Breast epithelium (tissue), 4 donors: ENCODE measurements around the gene H1-8. TPM values are rescaled to one million over a fixed set of nuclear protein-coding genes. Genes with fewer than 3 reads are reported as not detected.

ENCODE experiments used
- DNase-seq, 2 donors: peaks; one replicate each; pipeline ENCODE4 v3.0.0-alpha.2; 2019; ENCODE audit warnings: low spot score in 2 of 2
- H3K27ac ChIP-seq, 2 donors: fragments of 200-600 bp; sonication (generic) in 1 of 2; one replicate each; pipeline ENCODE4 v1.5.1; 2016 to 2019; ENCODE audit warnings: mild to moderate bottlenecking in 1 of 2
- H3K27me3 ChIP-seq, 2 donors: fragments of 200-600 bp; sonication (generic) in 1 of 2; one replicate each; pipeline versions ENCODE4 v1.5.1 to v1.6.0; 2017 to 2019; ENCODE audit warnings: control low read depth in 1 of 2, mild to moderate bottlenecking in 1 of 2
- H3K36me3 ChIP-seq: fragments of 200-600 bp; one replicate; pipeline ENCODE4 v1.5.1; 2019
- H3K4me1 ChIP-seq, 2 donors: fragments of 200-600 bp; sonication (generic); one replicate each; pipeline ENCODE4 v1.5.1; 2016 to 2019; ENCODE audit warnings: control low read depth in 1 of 2
- H3K4me3 ChIP-seq, 3 donors: fragments of 200-600 bp; sonication (generic); 1 replicate in 2 of 3; 2 replicates in 1 of 3; pipeline ENCODE4 v1.5.1; 2016 to 2019; ENCODE audit warnings: mild to moderate bottlenecking in 3 of 3, moderate library complexity in 2 of 3
- H3K9me3 ChIP-seq, 2 donors: fragments of 200-600 bp; sonication (generic) in 1 of 2; one replicate each; pipeline ENCODE4 v1.5.1; 2016 to 2019; ENCODE audit warnings: control low read depth in 1 of 2
- POLR2A ChIP-seq: fragments of 450-650 bp; IDR thresholded peaks from one replicate; pipeline ENCODE4 v1.6.1; 2016; ENCODE audit warnings: antibody characterized with exemption, mild to moderate bottlenecking, moderate library complexity
- POLR2AphosphoS5 ChIP-seq, 3 donors: sonication (generic); formaldehyde crosslinking; IDR thresholded peaks; one replicate each; pipeline ENCODE4 v1.6.1; 2017; ENCODE audit warnings: antibody characterized with exemption in 3 of 3
- intact Hi-C: fragments of 100-400 bp; cut with DNase I; formaldehyde crosslinking; loops from one replicate; pipeline ENCODE4 v1.15.1; 2023; ENCODE audit warnings: low total_unique reads
- total RNA-seq, 3 donors: library from RNA; depleted of rRNA; stranded (reverse); fragments of >200 nt; gene quantifications; one replicate each; pipeline ENCODE4 v1.1.0, GENCODE V29; 2016
- TF ChIP-seq, protein P1 (sequence below), 3 donors: fragments of 450-650 bp; IDR thresholded peaks; one replicate each; pipeline ENCODE4 v1.5.1; 2016 to 2017; ENCODE audit warnings: antibody characterized with exemption in 3 of 3, mild to moderate bottlenecking in 3 of 3, moderate library complexity in 3 of 3

Gene H1-8
- total RNA-seq, 3 donors from 2014 or later: not detected

- DNase-seq: no peak
- H3K9me3 ChIP-seq: no peaks in the 10 kb centered on the region
- intact Hi-C loops: no loop called here
- no peak overlapping the region for H3K27ac ChIP-seq
- no peaks in the 10 kb centered on the region for H3K4me1 ChIP-seq
- no peak overlapping the region for H3K4me3 ChIP-seq
- no peaks in the 10 kb centered on the region for H3K27me3 ChIP-seq
- TF ChIP-seq, protein P1, sequence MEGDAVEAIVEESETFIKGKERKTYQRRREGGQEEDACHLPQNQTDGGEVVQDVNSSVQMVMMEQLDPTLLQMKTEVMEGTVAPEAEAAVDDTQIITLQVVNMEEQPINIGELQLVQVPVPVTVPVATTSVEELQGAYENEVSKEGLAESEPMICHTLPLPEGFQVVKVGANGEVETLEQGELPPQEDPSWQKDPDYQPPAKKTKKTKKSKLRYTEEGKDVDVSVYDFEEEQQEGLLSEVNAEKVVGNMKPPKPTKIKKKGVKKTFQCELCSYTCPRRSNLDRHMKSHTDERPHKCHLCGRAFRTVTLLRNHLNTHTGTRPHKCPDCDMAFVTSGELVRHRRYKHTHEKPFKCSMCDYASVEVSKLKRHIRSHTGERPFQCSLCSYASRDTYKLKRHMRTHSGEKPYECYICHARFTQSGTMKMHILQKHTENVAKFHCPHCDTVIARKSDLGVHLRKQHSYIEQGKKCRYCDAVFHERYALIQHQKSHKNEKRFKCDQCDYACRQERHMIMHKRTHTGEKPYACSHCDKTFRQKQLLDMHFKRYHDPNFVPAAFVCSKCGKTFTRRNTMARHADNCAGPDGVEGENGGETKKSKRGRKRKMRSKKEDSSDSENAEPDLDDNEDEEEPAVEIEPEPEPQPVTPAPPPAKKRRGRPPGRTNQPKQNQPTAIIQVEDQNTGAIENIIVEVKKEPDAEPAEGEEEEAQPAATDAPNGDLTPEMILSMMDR (IDR thresholded peaks at IDR 0.05): no peak
- TF ChIP-seq POLR2AphosphoS5 (IDR thresholded peaks at IDR 0.05): no peak
- TF ChIP-seq POLR2A: no peak
- no peaks in the 10 kb centered on the region for H3K36me3 ChIP-seq
Observed at GRCh38 chr3:129522953-129523352, 20.0 kb upstream of the H1-8 start.

DNA sequence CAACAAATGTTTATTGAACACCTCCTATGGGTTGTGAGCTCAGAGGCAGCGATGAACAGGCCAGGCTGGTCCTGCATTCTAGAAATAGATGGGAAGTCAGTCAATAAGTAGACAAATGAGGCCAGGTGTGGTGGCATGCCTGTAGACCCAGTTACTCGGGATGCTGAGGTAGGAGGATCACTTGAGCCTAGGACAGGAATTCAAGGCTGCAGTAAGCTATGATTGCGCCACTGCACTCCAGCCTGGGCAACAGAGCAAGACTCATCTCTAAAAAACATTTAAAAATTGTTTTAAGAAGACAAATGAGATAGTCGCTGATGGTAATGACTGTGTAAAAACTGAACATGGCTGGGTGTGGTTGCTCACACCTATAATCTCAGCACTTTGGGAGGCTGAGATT lies 18.9 kb upstream of the H1-8 start:
- TF ChIP-seq POLR2AphosphoS5 (IDR thresholded peaks at IDR 0.05) (no peak), POLR2A (no peak)
- TF ChIP-seq, protein P1 (IDR thresholded peaks at IDR 0.05): no peak
- no peaks in the 10 kb centered on the region for H3K4me1 ChIP-seq
- H3K27ac ChIP-seq: no peak overlapping the region
- intact Hi-C loops: no loop called here
- DNase-seq: no peak
- no peaks in the 10 kb centered on the region for H3K27me3 ChIP-seq
- no peaks in the 10 kb centered on the region for H3K36me3 ChIP-seq
- no peaks in the 10 kb centered on the region for H3K9me3 ChIP-seq
- no peak overlapping the region for H3K4me3 ChIP-seq

DNA sequence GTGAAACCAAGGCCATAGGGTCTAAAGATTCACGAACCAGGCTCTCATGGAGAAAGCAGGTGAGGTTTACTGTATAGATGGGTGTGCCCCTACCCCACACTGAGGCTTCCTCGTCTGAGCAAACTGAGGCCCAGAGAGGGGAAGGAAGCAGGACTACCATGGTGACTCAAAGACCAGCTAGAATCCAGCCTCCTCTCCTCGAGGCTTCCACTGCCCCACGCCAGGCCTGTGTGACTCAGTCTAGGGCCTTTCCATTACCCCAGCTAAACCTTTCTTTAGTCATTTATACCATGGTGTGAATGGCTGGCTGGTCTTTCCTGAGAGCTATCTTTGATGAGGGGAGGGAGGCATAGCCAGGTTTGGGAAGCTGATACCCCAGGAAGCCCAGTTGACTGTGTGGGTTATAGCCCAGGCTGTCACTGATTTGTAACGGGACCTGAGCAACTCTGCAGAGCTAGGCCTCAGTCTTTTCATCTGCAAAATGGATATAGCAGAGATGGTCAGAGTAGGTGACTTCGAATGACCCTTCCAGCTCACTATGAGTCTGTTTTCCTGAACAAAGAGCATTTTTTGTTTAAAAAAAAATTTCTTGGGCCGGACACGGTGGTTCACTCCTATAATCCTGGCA lies 17.5 kb upstream of the H1-8 start:
- Histone ChIP-seq H3K27me3 (no peaks in the 10 kb centered on the region), H3K4me1 (no peaks in the 10 kb centered on the region), H3K9me3 (no peaks in the 10 kb centered on the region), H3K4me3 (no peak overlapping the region), H3K27ac (no peak overlapping the region), H3K36me3 (no peaks in the 10 kb centered on the region)
- no peak for DNase-seq
- TF ChIP-seq POLR2AphosphoS5 (IDR thresholded peaks at IDR 0.05): no peak
- TF ChIP-seq, protein P1 (IDR thresholded peaks at IDR 0.05): no peak
- intact Hi-C loops: no loop called here

- intact Hi-C loops: no loop called here
- Histone ChIP-seq H3K27me3 (no peaks in the 10 kb centered on the region), H3K36me3 (no peaks in the 10 kb centered on the region), H3K4me1 (no peaks in the 10 kb centered on the region), H3K27ac (no peak overlapping the region), H3K9me3 (no peaks in the 10 kb centered on the region), H3K4me3 (no peak overlapping the region)
- TF ChIP-seq POLR2AphosphoS5 (IDR thresholded peaks at IDR 0.05) (no peak), POLR2A (no peak)
- TF ChIP-seq, protein P1 (IDR thresholded peaks at IDR 0.05): no peak
- DNase-seq: no peak
Observed at GRCh38 chr3:129526121-129526900, 16.7 kb upstream of the H1-8 start.

DNA sequence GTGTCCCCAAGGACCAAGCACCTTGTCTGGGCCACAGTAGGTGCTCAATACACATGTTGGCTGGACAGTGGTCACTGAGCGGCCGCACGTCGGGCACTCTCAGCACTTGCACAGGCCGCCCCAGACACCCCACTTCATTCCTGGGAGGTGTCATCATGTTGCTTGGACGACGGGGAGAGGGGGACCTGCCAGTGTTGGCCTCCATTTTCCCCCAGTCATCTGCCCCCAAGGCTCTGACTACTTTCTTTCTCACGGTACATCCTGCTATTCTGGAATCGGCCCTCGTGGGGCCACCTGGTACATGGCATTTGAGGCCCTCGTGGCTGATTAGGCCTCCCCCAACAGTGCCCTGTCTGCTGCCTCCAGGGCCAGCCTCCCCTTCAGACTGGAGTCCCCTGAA lies 15.7 kb upstream of the H1-8 start:
- Histone ChIP-seq H3K27me3 (no peaks in the 10 kb centered on the region), H3K9me3 (no peaks in the 10 kb centered on the region), H3K36me3 (no peaks in the 10 kb centered on the region), H3K27ac (no peak overlapping the region), H3K4me1 (no peaks in the 10 kb centered on the region), H3K4me3 (no peak overlapping the region)
- no peak for DNase-seq
- intact Hi-C loops: no loop called here
- TF ChIP-seq POLR2AphosphoS5 (IDR thresholded peaks at IDR 0.05) (no peak), POLR2A (no peak)
- TF ChIP-seq, protein P1 (IDR thresholded peaks at IDR 0.05): no peak
